NCI-H1930 (cell line): ENCODE data around the gene PRPF8.

ENCODE experiments used
- DNase-seq, 2 experiments: peaks; one replicate each; lab custom pipeline; 2025; lab: John Stamatoyannopoulos, UW

PRPF8 gene

GRCh38 chr17:1626333-1626732 lies 58.3 kb downstream of the PRPF8 start:
- no peak for DNase-seq

- DNase-seq, result no peak
Observed at GRCh38 chr17:1625581-1625980, 59.1 kb downstream of the PRPF8 start.

- DNase-seq, result no peak
Observed at GRCh38 chr17:1625053-1625452, 59.6 kb downstream of the PRPF8 start.

GRCh38 chr17:1624650-1625049 lies 60.0 kb downstream of the PRPF8 start:
- no peak for DNase-seq

- no peak for DNase-seq
Observed at GRCh38 chr17:1623057-1623630, 61.5 kb downstream of the PRPF8 start.

- no peak for DNase-seq
Observed at GRCh38 chr17:1621273-1621954, 63.3 kb downstream of the PRPF8 start.

GRCh38 chr17:1620486-1620885 lies 64.2 kb downstream of the PRPF8 start:
- DNase-seq, result no peak

GRCh38 chr17:1617620-1618174 lies 67.0 kb downstream of the PRPF8 start:
- DNase-seq, result no peak

- no peak for DNase-seq
Observed at GRCh38 chr17:1616101-1616500, 68.6 kb downstream of the PRPF8 start.

- no peak for DNase-seq
Observed at GRCh38 chr17:1612400-1612799, 72.3 kb downstream of the PRPF8 start.

- no peak for DNase-seq
Observed at GRCh38 chr17:1611715-1612114, 73.0 kb downstream of the PRPF8 start.

- no peak for DNase-seq
Observed at GRCh38 chr17:1608676-1609075, 76.0 kb downstream of the PRPF8 start.

GRCh38 chr17:1607971-1608320 lies 76.7 kb downstream of the PRPF8 start:
- no peak for DNase-seq

- DNase-seq, result no peak
Observed at GRCh38 chr17:1606352-1606985, 78.2 kb downstream of the PRPF8 start.

- DNase-seq, result no peak
Observed at GRCh38 chr17:1605681-1606351, 78.9 kb downstream of the PRPF8 start.

- no peak for DNase-seq
Observed at GRCh38 chr17:1604831-1605528, 79.7 kb downstream of the PRPF8 start.

- no peak for DNase-seq
Observed at GRCh38 chr17:1601571-1601970, 83.1 kb downstream of the PRPF8 start.
